Uterus (tissue), 2 donors: ENCODE measurements around the gene TLE4.

Source experiments
- CTCF ChIP-seq, 4 experiments: fragments of 200-600 bp in 2 of 4; fragments of 450-650 bp in 2 of 4; sonication (generic) in 2 of 4; IDR thresholded peaks; one replicate each; pipeline ENCODE4 v1.5.1; 2016 to 2019; ENCODE audit warnings: antibody characterized with exemption in 4 of 4, mild to moderate bottlenecking in 2 of 4, moderate library complexity in 1 of 4
- POLR2A ChIP-seq, 2 donors: fragments of 450-650 bp; IDR thresholded peaks; one replicate each; pipeline ENCODE4 v1.6.1; 2016; ENCODE audit warnings: antibody characterized with exemption in 2 of 2, mild to moderate bottlenecking in 1 of 2, moderate library complexity in 1 of 2

DNA sequence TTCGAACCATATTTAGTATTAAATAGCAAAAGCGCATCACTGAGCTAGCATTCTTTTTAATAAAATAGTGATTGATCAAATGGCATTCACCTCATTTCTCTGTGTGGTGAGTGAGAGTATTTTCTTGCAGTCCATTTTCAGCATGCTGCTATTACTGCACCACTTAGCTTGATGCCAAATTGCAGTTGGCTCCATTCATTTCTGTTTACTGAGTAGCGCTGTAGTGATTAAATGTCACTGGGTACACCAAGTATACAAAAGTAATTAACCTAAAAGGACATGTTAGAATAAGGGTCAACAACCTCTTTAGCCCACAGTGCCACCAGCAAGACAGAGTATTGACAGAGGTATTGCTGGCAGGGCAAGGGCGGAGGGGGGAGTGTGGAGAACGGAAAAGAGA lies 122.0 kb downstream of the TLE4 start:
- TF ChIP-seq CTCF (IDR thresholded peaks at IDR 0.05) (no peak), POLR2A (IDR thresholded peaks at IDR 0.05) (no peak)
